AG10803 (cell line): Measurements from ENCODE around the gene MYOT.
A peak's percentile ranks its signal among the peaks of the same experiment; 100 is the strongest.

Experiments
- DNase-seq: peaks from one replicate; pipeline ENCODE4 v3.0.0; 2010; ENCODE audit warnings: low read depth
- H3K4me3 ChIP-seq: 2 replicates; pipeline ENCODE4 v1.5.1; 2011; ENCODE audit warnings: mild to moderate bottlenecking, low read length, control low read depth
- TF ChIP-seq, protein P1 (sequence below): conservative IDR thresholded peaks from 2 replicates; pipeline ENCODE4 v1.5.1; 2011; ENCODE audit warnings: mild to moderate bottlenecking, low read length, control low read depth, inconsistent platforms

The MYOT gene

DNA sequence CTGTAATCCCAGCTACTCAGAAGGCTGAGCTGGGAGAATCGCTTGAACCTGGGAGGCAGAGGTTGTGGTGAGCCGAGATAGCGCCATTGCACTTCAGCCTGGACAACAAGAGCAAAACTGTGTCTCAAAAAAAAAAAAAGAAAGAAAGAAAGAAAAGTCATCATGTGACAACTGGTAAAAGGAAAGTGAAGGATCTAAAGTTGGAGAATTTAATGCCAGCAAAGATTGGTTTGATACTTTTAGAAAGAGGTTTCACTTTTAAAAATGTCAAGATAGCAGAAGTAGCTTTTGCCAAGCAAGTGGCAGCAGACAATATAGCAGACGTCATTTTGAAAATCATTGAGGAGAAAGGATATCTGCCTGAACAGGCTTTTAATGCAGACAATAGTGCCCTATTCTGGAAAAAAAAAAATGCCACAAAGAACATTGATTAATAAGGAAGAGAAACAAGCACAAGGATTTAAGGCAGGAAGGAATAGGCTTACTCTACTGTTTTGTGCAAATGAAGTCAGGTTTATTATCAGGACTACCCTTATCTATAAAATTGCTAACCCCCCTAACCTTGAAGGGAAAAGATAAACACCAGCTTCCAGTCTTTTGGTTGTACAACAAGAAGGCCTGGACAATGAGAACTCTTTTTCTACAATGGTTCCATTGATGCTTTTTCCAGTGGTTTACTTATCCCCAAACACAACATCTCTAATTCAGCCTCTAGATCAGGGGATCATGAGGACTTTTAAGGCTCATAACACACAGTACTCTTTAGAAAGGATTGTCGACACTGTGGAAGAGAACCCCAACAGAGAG is 33.6 kb downstream of the MYOT start:
- DNase-seq: no peak
- no peak overlapping the region for H3K4me3 ChIP-seq
- TF ChIP-seq, protein P1, sequence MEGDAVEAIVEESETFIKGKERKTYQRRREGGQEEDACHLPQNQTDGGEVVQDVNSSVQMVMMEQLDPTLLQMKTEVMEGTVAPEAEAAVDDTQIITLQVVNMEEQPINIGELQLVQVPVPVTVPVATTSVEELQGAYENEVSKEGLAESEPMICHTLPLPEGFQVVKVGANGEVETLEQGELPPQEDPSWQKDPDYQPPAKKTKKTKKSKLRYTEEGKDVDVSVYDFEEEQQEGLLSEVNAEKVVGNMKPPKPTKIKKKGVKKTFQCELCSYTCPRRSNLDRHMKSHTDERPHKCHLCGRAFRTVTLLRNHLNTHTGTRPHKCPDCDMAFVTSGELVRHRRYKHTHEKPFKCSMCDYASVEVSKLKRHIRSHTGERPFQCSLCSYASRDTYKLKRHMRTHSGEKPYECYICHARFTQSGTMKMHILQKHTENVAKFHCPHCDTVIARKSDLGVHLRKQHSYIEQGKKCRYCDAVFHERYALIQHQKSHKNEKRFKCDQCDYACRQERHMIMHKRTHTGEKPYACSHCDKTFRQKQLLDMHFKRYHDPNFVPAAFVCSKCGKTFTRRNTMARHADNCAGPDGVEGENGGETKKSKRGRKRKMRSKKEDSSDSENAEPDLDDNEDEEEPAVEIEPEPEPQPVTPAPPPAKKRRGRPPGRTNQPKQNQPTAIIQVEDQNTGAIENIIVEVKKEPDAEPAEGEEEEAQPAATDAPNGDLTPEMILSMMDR: no peak

DNA sequence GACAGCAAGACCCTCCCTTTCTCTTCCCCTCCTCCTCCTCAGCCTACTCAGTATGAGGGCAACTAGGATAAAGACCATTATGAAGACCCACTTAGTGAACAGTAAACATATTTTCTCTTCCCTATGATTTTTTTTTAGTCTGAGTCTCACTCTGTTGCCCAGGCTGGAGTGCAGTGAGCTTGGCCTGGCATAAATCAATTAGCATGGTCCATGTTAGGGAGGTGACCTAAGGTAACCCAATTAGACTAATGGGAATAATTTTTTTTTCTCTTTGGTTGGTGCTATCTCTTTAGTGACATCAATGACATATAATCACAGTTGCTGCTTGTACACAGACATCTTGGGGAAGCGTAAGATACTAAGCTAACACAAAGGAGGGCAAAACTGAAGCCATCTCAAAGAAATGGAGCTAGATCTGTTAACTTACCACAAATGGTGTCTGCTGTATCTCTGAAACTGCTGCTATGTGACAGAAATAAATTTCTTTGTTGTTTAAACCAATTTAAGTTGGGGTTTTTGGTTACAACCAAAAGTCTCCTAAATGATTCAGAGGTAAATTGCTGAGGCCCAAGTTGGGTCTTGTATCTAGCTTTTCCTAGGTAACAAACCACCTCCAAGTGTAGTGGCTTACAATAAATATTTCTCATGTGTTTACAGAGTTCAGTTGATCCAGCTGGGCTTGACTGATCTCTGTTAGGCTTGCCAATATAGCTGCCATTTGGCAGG is 34.9 kb downstream of the MYOT start:
- TF ChIP-seq, protein P1: no peak
- no peak for DNase-seq
- no peak overlapping the region for H3K4me3 ChIP-seq

DNA sequence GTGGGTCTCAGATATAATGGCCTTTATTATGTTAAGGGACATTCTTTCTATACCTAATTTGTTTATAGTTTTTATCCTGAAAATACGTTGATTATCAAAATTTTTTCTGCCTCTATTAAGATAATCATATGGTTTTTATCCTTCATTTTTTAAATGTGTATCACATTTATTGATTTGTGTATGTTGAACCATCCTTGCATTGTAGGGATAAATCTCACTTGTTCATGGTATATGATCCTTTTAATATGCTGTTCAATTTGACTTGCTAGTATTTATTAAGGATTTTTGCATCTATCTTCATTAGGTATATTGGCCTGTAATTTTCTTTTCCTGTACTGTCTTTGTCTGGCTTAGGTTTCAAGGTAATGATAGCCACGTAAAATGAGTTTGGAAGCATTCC is 47.1 kb downstream of the MYOT start:
- H3K4me3 ChIP-seq: no peak overlapping the region
- DNase-seq: no peak
- TF ChIP-seq, protein P1: no peak

DNA sequence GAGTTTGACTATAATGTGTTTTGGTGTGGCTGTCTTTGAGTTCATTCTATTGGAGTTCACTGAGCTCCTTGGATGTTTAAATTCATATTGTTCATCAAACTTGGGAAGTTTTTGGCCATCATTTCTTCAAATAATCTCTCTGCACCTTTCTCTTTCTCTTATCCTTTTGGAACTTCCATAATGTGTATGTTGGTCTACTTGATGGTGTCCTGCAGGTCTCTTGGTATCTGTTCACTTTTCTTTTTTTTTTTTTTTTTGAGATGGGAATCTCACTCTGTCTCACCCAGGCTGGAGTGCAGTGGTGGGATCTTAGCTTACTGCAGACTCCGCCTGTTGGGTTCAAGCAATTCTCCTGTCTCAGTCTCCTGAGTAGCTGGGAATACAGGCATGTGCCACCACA is 49.3 kb downstream of the MYOT start:
- TF ChIP-seq, protein P1: no peak
- no peak overlapping the region for H3K4me3 ChIP-seq
- no peak for DNase-seq

DNA sequence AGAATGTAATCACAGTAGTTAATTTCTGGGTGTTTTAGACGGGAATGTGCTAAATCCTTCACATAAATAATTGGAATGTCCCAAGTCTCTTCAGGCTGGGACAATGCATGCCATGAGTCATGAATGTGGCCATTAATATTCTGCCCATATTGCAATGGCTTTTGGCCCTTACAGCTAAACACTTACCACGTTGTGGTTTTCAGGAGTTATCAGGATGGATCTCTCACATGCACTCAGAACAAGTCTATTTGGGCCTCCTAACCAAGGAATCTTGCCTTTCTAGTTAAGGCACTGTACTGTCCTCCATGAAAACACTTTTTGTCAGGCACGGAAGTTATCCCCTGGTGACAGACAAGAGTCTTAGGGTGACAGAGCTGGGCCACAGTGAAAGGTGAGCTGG is 54.3 kb downstream of the MYOT start:
- H3K4me3 ChIP-seq: no peak overlapping the region
- peak; percentile 64 for DNase-seq
- TF ChIP-seq, protein P1: no peak

DNA sequence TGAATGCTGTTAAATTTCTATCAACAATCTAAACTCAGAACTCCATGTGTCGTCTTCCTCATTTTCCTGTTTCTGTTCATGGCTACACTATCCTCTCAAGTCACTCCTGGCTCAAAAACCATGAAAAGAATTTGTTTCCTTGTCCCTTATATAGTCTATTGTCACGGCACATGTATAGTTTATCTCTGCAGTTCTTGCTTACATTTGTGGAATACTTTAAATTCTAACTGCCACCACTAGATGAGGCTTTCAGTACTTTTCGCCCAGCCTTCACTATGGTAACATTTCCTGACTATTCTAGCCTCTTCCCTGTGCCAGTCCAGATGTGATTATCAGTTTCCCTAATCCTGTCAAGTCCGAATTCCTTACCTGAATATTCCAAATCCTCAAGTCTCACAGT is 56.2 kb downstream of the MYOT start:
- peak; percentile 27 for DNase-seq
- TF ChIP-seq, protein P1: peak; percentile 18
- no peak overlapping the region for H3K4me3 ChIP-seq

DNA sequence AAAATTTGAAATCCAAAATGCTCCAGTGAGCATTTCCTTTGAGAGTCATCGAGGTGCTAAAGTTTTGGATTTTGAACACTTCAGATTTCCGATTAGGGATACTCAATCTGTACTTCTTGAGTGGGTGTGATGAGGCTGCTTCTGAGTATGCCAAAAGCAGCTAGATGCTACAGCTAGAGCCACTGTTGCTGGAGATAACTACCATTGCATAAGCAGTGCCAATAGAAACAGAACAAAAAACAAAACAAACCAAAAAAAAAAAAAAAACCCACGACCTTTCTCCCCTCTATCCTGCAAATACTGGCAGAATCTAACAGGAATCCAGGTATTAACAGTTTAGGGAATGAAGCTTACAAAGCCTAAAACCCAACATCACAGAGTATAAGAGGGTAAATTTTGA is 65.1 kb downstream of the MYOT start:
- DNase-seq: no peak
- TF ChIP-seq, protein P1: no peak
- H3K4me3 ChIP-seq: no peak overlapping the region
